ENCODE measurements around the gene SHCBP1L.

GRCh38 chr1:182886985-182887384, 66.0 kb downstream of the SHCBP1L start:
- TF ChIP-seq TAF1 (conservative IDR thresholded peaks at IDR 0.05) (no peak), GABPA (IDR thresholded peaks at IDR 0.05 in 1 of 2, conservative IDR thresholded peaks at IDR 0.05 in 1 of 2) (no peak), CTCF (IDR thresholded peaks at IDR 0.05; ENCODE audit: low read depth, low read length, missing input control) (no peak), ZBTB33 (IDR thresholded peaks at IDR 0.05) (no peak), FOXA2 (IDR thresholded peaks at IDR 0.05) (no peak), FOXA1 (IDR thresholded peaks at IDR 0.05) (no peak)
